WERI-Rb-1 (cell line): ENCODE data around the gene BIRC7.
"Not testable (repeated sequence)": the region's sequence is repeated elsewhere in the genome, so short reads cannot be mapped to it uniquely, and the experiment has no call there.

Source experiments
- DNase-seq: peaks from one replicate; pipeline ENCODE4 v3.0.0-alpha.2; 2020
- H3K27ac ChIP-seq: fragments of 250-450 bp; sonication (Bioruptor Pico); 2 replicates; pipeline ENCODE4 v1.5.1; 2020; ENCODE audit warnings: mild to moderate bottlenecking, moderate library complexity
- H3K27me3 ChIP-seq: fragments of 250-450 bp; sonication (Bioruptor Pico); 2 replicates; pipeline ENCODE4 v1.5.1; 2021; ENCODE audit warnings: mild to moderate bottlenecking, low read depth, moderate library complexity; ENCODE audit not compliant: insufficient read depth, severe bottlenecking
- H3K36me3 ChIP-seq: fragments of 250-450 bp; sonication (Bioruptor Pico); 2 replicates; pipeline ENCODE4 v1.5.1; 2020; ENCODE audit warnings: mild to moderate bottlenecking, moderate library complexity
- H3K4me3 ChIP-seq: 2 replicates; pipeline ENCODE4 v1.5.1; 2011; ENCODE audit warnings: low read depth, mild to moderate bottlenecking, control low read depth, low read length
- H3K9me3 ChIP-seq: fragments of 250-450 bp; sonication (Bioruptor Pico); 2 replicates; pipeline ENCODE4 v1.5.1; 2021; ENCODE audit warnings: mild to moderate bottlenecking, moderate library complexity; ENCODE audit not compliant: severe bottlenecking
- CTCF ChIP-seq: IDR thresholded peaks from 2 replicates; pipeline ENCODE4 v1.5.1; 2011; ENCODE audit warnings: low read depth, mild to moderate bottlenecking, control low read depth, inconsistent platforms, low read length

Gene BIRC7

GRCh38 chr20:63246490-63247288 lies 11.0 kb downstream of the BIRC7 start:
- 0 out of 2 replicates have a peak, but pooled peaks have one; percentile 13 for TF ChIP-seq CTCF
- peak; percentile 82 for DNase-seq
- H3K27me3 ChIP-seq: no peaks in the 10 kb centered on the region

GRCh38 chr20:63247671-63248228 lies 12.0 kb downstream of the BIRC7 start:
- peaks cover 2% of the 10 kb centered on the region for H3K27me3 ChIP-seq
- no peak overlapping the region for H3K4me3 ChIP-seq
- H3K36me3 ChIP-seq: no peaks in the 10 kb centered on the region
- no peak for DNase-seq
- peak overlapping the region; percentile 27; the same call in 1 of the 2 replicates for H3K27ac ChIP-seq
- TF ChIP-seq CTCF: no peak
- H3K9me3 ChIP-seq: no peaks in the 10 kb centered on the region

More at GRCh38 chr20:63246490-63247288, 11.0 kb downstream of the BIRC7 start:
- H3K4me3 ChIP-seq: no peak overlapping the region
- H3K27ac ChIP-seq: peak overlapping the region; percentile 27
- H3K9me3 ChIP-seq: no peaks in the 10 kb centered on the region
- no peaks in the 10 kb centered on the region for H3K36me3 ChIP-seq

- H3K4me3 ChIP-seq: no peak overlapping the region
- no peak for TF ChIP-seq CTCF
- H3K36me3 ChIP-seq: no peaks in the 10 kb centered on the region
- no peak for DNase-seq
- H3K27ac ChIP-seq: no peak overlapping the region
- H3K27me3 ChIP-seq: peaks cover 10% of the 10 kb centered on the region
- no peaks in the 10 kb centered on the region for H3K9me3 ChIP-seq
These were observed 13.3 kb downstream of the BIRC7 start for GRCh38 chr20:63248835-63249591.

GRCh38 chr20:63249891-63250290 lies 14.2 kb downstream of the BIRC7 start:
- Histone ChIP-seq H3K36me3 (no peaks in the 10 kb centered on the region), H3K27me3 (peaks cover 10% of the 10 kb centered on the region), H3K9me3 (no peaks in the 10 kb centered on the region), H3K27ac (no peak overlapping the region), H3K4me3 (no peak overlapping the region)
- no peak for DNase-seq
- no peak for TF ChIP-seq CTCF

GRCh38 chr20:63251350-63251749 lies 15.6 kb downstream of the BIRC7 start:
- H3K9me3 ChIP-seq, H3K27ac ChIP-seq, H3K4me3 ChIP-seq, H3K36me3 ChIP-seq: not testable (repeated sequence)
- peak; percentile 38; the same call in 1 of the 2 replicates for TF ChIP-seq CTCF
- peak; percentile 76 for DNase-seq
- peaks cover 10% of the 10 kb centered on the region for H3K27me3 ChIP-seq
